GM19238 (cell line): ENCODE measurements around the gene CAPN2.

Experiments
- DNase-seq: peaks from one replicate; pipeline ENCODE4 v3.0.0; 2011; ENCODE audit warnings: low spot score; ENCODE audit not compliant: insufficient read length

The CAPN2 gene

GRCh38 chr1:223824712-223825111, 112.4 kb downstream of the CAPN2 start:
- DNase-seq = no peak
